Measurements from ENCODE around the gene GAL3ST2.

Gene GAL3ST2

GRCh38 chr2:241775223-241776177, 1.1 kb upstream of the GAL3ST2 start:
- Histone ChIP-seq H4K20me1 (ENCODE audit: low read depth, low read length) (no peaks in the 10 kb centered on the region), H3K4me3 (ENCODE audit: insufficient read depth, low read length, poor library complexity, severe bottlenecking) (no peak overlapping the region), H3K4me2 (ENCODE audit: low read depth, low read length, poor library complexity, severe bottlenecking) (no peak overlapping the region), H3K27me3 (ENCODE audit: low read length) (no peaks in the 10 kb centered on the region), H2AFZ (ENCODE audit: low read depth, low read length, severe bottlenecking) (no peak overlapping the region), H3K36me3 (ENCODE audit: low read length) (no peaks in the 10 kb centered on the region), H3K79me2 (ENCODE audit: insufficient read depth, low read length) (no peaks in the 10 kb centered on the region), H3K9me3 (ENCODE audit: insufficient read depth, low read length) (no peaks in the 10 kb centered on the region), H3K9ac (ENCODE audit: low read length) (no peak overlapping the region), H3K9me2 (replicated peaks; ENCODE audit: insufficient read depth, low read length) (no peaks in the 10 kb centered on the region), H3K27ac (ENCODE audit: low read depth, low read length) (no peak overlapping the region), H3F3A (ENCODE audit: insufficient read depth) (no peaks in the 10 kb centered on the region)
- no peak for TF ChIP-seq EZH2phosphoT487 (conservative IDR thresholded peaks at IDR 0.05; ENCODE audit: low read length)
- TF ChIP-seq CTCF (IDR thresholded peaks at IDR 0.05; ENCODE audit: insufficient read depth, low read length, poor library complexity, severe bottlenecking) = no peak

GRCh38 chr2:241777170-241777685, 606 bp downstream of the GAL3ST2 start:
- H3K4me2 ChIP-seq (ENCODE audit: low read depth, low read length, poor library complexity, severe bottlenecking) = no peak overlapping the region
- no peaks in the 10 kb centered on the region for H3K9me2 ChIP-seq (replicated peaks; ENCODE audit: insufficient read depth, low read length)
- no peak overlapping the region for H3K4me3 ChIP-seq (ENCODE audit: insufficient read depth, low read length, poor library complexity, severe bottlenecking)
- no peaks in the 10 kb centered on the region for H3K27me3 ChIP-seq (ENCODE audit: low read length)
- no peaks in the 10 kb centered on the region for H3K79me2 ChIP-seq (ENCODE audit: insufficient read depth, low read length)
- no peak overlapping the region for H2AFZ ChIP-seq (ENCODE audit: low read depth, low read length, severe bottlenecking)
- H3K9ac ChIP-seq (ENCODE audit: low read length) = no peak overlapping the region
- H3F3A ChIP-seq (ENCODE audit: insufficient read depth) = no peaks in the 10 kb centered on the region
- no peak overlapping the region for H3K27ac ChIP-seq (ENCODE audit: low read depth, low read length)
- no peaks in the 10 kb centered on the region for H4K20me1 ChIP-seq (ENCODE audit: low read depth, low read length)
- no peaks in the 10 kb centered on the region; the same call in 1 of the 2 replicates for H3K9me3 ChIP-seq (ENCODE audit: insufficient read depth, low read length)
- TF ChIP-seq EZH2phosphoT487 (conservative IDR thresholded peaks at IDR 0.05; ENCODE audit: low read length) (no peak), CTCF (IDR thresholded peaks at IDR 0.05; ENCODE audit: insufficient read depth, low read length, poor library complexity, severe bottlenecking) (no peak)
- H3K36me3 ChIP-seq (ENCODE audit: low read length) = no peaks in the 10 kb centered on the region

GRCh38 chr2:241777686-241778627, 1.3 kb downstream of the GAL3ST2 start:
- no peaks in the 10 kb centered on the region for H4K20me1 ChIP-seq (ENCODE audit: low read depth, low read length)
- TF ChIP-seq EZH2phosphoT487 (conservative IDR thresholded peaks at IDR 0.05; ENCODE audit: low read length) (no peak), CTCF (IDR thresholded peaks at IDR 0.05; ENCODE audit: insufficient read depth, low read length, poor library complexity, severe bottlenecking) (no peak)
- no peak overlapping the region for H2AFZ ChIP-seq (ENCODE audit: low read depth, low read length, severe bottlenecking)
- H3K4me2 ChIP-seq (ENCODE audit: low read depth, low read length, poor library complexity, severe bottlenecking) = no peak overlapping the region
- H3F3A ChIP-seq (ENCODE audit: insufficient read depth) = no peaks in the 10 kb centered on the region
- H3K9ac ChIP-seq (ENCODE audit: low read length) = no peak overlapping the region
- H3K4me3 ChIP-seq (ENCODE audit: insufficient read depth, low read length, poor library complexity, severe bottlenecking) = no peak overlapping the region
- no peaks in the 10 kb centered on the region for H3K36me3 ChIP-seq (ENCODE audit: low read length)
- H3K79me2 ChIP-seq (ENCODE audit: insufficient read depth, low read length) = no peaks in the 10 kb centered on the region
- no peaks in the 10 kb centered on the region for H3K27me3 ChIP-seq (ENCODE audit: low read length)
- no peaks in the 10 kb centered on the region; the same call in 1 of the 2 replicates for H3K9me3 ChIP-seq (ENCODE audit: insufficient read depth, low read length)
- H3K9me2 ChIP-seq (replicated peaks; ENCODE audit: insufficient read depth, low read length) = no peaks in the 10 kb centered on the region
- H3K27ac ChIP-seq (ENCODE audit: low read depth, low read length) = no peak overlapping the region

All from SU-DHL-6 (cell line).